GM18858 (cell line): ENCODE results near the gene SDR42E1.

Source experiments
- ATAC-seq: cut with Tn5 transposase; IDR thresholded peaks from one replicate; pipeline ENCODE4 v1.9.1; 2021; ENCODE audit not compliant: unreplicated experiment

Gene SDR42E1

GRCh38 chr16:82011199-82011641, at the start of gene SDR42E1:
Gene SDR42E1 (minus strand): TSS chr16:82011470. CDS start chr16:82000858, 10,612 bp downstream.
- ATAC-seq = peak; percentile 69

- no peak for ATAC-seq
Observed at GRCh38 chr16:82059983-82060421, 48.7 kb upstream of the SDR42E1 start.

- no peak for ATAC-seq
Observed at GRCh38 chr16:82059161-82059982, 48.1 kb upstream of the SDR42E1 start.

GRCh38 chr16:82056550-82056896, 45.3 kb upstream of the SDR42E1 start:
- no peak for ATAC-seq

GRCh38 chr16:82055728-82056549, 44.7 kb upstream of the SDR42E1 start:
- no peak for ATAC-seq

GRCh38 chr16:82055117-82055516, 43.8 kb upstream of the SDR42E1 start:
- ATAC-seq = no peak

GRCh38 chr16:82051656-82052055, 40.4 kb upstream of the SDR42E1 start:
- ATAC-seq = no peak

- no peak for ATAC-seq
Observed at GRCh38 chr16:82050909-82051357, 39.7 kb upstream of the SDR42E1 start.

GRCh38 chr16:82050506-82050905, 39.2 kb upstream of the SDR42E1 start:
- no peak for ATAC-seq

- no peak for ATAC-seq
Observed at GRCh38 chr16:82049484-82049883, 38.2 kb upstream of the SDR42E1 start.

- ATAC-seq = no peak
Observed at GRCh38 chr16:82047787-82048186, 36.5 kb upstream of the SDR42E1 start.

GRCh38 chr16:82047374-82047773, 36.1 kb upstream of the SDR42E1 start:
- no peak for ATAC-seq

- no peak for ATAC-seq
Observed at GRCh38 chr16:82046941-82047340, 35.7 kb upstream of the SDR42E1 start.

- ATAC-seq = no peak
Observed at GRCh38 chr16:82046541-82046940, 35.3 kb upstream of the SDR42E1 start.

GRCh38 chr16:82045465-82045864, 34.2 kb upstream of the SDR42E1 start:
- no peak for ATAC-seq

- ATAC-seq = no peak
Observed at GRCh38 chr16:82044585-82044911, 33.3 kb upstream of the SDR42E1 start.

- no peak for ATAC-seq
Observed at GRCh38 chr16:82043680-82044584, 32.7 kb upstream of the SDR42E1 start.

GRCh38 chr16:82042846-82043245, 31.6 kb upstream of the SDR42E1 start:
- ATAC-seq = no peak

GRCh38 chr16:82042144-82042543, 30.9 kb upstream of the SDR42E1 start:
- ATAC-seq = no peak

GRCh38 chr16:82041542-82041941, 30.3 kb upstream of the SDR42E1 start:
- ATAC-seq = no peak

- ATAC-seq = no peak
Observed at GRCh38 chr16:82040296-82040695, 29.0 kb upstream of the SDR42E1 start.
